DMS79 treated with DMSO at 0.1 percent for 48 hours (cell line): ENCODE data around the gene DGKH.

ENCODE experiments used
- DNase-seq: peaks from one replicate; lab custom pipeline; 2025; lab: John Stamatoyannopoulos, UW

Gene DGKH

GRCh38 chr13:42048342-42048683, at the start of gene DGKH:
Gene DGKH (plus strand): TSS chr13:42048648. CDS start chr13:42048774, 126 bp downstream.
- no peak for DNase-seq

- no peak for DNase-seq
These were observed 47.6 kb upstream of the DGKH start for GRCh38 chr13:42000846-42001245.

GRCh38 chr13:42001580-42001979, 46.9 kb upstream of the DGKH start:
- DNase-seq, result no peak

GRCh38 chr13:42002066-42002465, 46.4 kb upstream of the DGKH start:
- DNase-seq, result no peak

DNA sequence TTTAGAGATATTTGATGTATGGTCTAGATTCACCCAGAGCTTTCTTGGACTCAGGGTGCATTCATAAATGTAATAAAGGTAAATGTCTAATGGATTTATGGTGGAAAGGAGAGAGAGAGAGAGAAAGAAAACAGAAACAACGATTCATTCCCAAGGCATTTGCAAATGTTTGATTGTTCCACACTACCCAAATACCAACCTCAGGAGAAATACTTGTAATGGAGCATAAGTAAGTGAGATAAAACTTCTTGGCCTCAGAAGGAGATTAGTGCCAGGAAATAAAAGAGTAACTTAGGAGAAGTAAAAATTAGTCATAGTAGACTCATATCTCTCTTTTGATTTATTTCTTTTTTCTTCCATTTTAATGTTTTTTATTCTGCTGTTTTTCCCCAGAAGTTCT, 40.6 kb upstream of the DGKH start:
- DNase-seq, result no peak

DNA sequence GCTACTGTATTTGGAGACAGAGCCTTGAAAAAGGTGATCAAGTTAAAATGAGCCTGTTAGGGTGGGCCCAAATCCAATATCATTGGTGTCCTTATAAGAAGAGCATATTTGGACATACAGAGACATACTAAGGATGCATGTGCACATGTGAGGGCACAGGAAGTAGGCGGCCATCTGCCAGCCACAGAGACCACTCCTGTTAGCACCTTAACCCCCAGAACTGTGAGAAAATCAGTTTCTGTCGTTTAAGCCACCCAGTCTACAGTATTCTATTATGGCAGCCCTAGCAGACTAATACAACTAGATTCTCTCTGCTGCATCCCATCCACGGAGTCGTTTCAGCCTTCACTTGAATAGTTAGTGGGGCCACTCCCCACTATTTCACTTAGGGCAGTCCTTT, 39.4 kb upstream of the DGKH start:
- DNase-seq, result no peak

- no peak for DNase-seq
These were observed 36.7 kb upstream of the DGKH start for GRCh38 chr13:42011601-42012350.

GRCh38 chr13:42014119-42014518, 34.3 kb upstream of the DGKH start:
- DNase-seq, result no peak

DNA sequence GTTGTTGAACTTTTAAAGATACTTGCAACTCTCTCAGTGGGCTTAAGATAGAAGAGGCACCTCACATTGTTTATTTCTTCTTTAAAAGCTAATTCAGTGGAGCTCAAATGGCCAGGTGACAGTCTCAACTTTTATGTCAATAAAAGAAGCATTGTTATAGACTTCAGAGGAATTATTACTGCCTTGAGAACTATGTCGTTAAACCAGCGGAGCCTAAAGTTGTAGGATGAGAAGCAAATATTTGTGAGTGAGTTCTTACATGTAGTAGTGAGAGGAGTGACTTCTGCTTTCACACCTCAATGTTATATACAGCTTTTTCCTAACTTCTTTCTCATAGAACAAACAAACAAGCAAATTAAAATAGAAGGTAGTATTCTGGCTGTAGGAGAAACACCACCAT, 31.2 kb upstream of the DGKH start:
- DNase-seq, result no peak

- DNase-seq, result no peak
These were observed 26.6 kb upstream of the DGKH start for GRCh38 chr13:42021851-42022250.

DNA sequence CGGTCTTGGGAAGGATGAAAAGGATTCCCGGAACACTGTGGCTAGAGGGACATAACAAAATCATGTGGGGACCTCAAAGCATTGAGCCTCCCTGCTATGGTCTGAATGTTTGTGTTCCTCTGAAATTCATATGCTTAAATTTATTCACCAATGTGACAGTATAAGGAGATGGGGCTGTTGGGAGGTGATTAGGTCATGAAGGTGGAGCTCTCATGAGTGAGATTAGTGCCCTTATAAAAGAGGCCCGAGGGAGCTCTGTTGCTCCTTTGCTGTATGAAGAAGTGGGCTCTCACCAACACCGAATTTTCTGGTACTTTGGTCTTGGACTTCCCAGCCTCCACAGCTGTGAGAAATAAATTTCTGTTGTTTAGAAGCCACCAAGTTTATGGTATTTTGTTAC, 26.1 kb upstream of the DGKH start:
- DNase-seq, result no peak

- DNase-seq, result no peak
These were observed 25.5 kb upstream of the DGKH start for GRCh38 chr13:42022796-42023493.

DNA sequence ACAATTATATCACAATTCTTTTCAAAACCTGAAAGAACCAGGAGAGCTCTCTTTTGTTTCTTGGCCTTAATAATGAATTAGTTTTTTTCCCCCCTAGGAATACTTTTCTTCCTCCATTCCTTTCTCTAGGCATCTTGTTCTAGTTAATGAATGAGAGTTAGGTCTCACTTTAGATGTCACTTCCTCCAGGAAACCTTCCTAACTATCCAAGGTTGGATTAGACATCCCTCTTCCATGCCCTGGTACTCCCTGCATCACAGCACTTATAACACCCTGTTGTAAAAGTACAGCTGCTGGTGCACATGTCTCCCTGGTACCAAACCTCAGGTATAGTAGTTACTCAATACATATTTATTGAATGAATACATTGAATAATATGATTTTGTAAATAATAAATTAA, 21.2 kb upstream of the DGKH start:
- DNase-seq, result no peak

- no peak for DNase-seq
These were observed 20.2 kb upstream of the DGKH start for GRCh38 chr13:42028113-42028799.

- DNase-seq, result no peak
These were observed 12.4 kb upstream of the DGKH start for GRCh38 chr13:42035905-42036521.

DNA sequence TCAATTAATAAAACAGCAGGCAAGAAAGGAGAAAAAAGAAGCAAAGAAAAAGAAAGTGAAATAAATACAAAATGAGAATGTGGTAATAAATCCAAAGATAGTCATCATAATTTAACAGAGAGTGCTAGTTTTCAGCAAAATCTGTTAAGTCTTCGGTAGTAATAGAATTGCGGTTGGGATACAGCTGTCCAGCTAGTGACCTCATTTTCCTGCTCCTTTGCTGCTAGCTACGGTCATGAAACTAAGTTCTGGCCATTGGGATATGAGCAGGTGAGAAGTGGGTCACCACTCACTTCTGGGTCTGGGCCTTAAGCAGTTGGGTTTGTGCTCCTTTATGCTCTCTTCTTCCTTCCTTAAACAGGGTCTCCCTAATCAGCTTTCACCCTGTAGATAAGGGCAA, 11.7 kb upstream of the DGKH start:
- no peak for DNase-seq

GRCh38 chr13:42038661-42039456, 9.6 kb upstream of the DGKH start:
- DNase-seq, result no peak

DNA sequence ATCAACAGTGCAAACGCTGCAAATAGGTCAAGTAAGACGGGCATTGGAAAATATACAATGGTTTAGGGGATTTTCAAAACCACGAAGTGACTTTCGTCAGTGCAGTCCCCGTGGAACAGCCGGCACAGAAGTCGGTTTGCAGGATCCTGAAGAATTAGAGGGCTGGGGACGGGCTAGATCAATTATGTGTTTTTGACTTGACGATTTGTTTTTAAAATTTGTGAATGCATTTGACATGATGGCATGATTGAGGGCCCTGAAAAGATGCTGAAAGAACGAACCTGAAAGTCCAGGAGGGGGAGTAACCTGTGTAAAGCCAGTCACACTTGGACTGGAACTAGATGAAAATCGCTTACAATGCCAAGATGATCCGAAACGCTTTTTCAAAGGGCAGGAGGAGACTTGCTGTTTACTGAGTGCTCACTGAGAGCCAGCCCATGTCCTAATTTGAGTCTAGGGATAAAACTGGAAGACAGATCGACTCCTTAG, 8.9 kb upstream of the DGKH start:
- DNase-seq, result peak; percentile 64

GRCh38 chr13:42039946-42040729, 8.3 kb upstream of the DGKH start:
- peak; percentile 64 for DNase-seq

- no peak for DNase-seq
These were observed 7.8 kb upstream of the DGKH start for GRCh38 chr13:42040730-42041010.

- DNase-seq, result peak; percentile 27
These were observed 7.3 kb upstream of the DGKH start for GRCh38 chr13:42041011-42041683.
